Panc1 (cell line): ENCODE data around the gene EPHB2. TPM values are rescaled to one million over a fixed set of nuclear protein-coding genes. Genes with fewer than 3 reads are reported as not detected.
"Not testable (repeated sequence)": the region's sequence is repeated elsewhere in the genome, so short reads cannot be mapped to it uniquely, and the experiment has no call there.

Source experiments
- ATAC-seq: fragments of 200-7000 bp; cut with Tn5 transposase; 2 replicates; pipeline ENCODE4 v1.9.1; 2020; ENCODE audit warnings: mild to moderate bottlenecking, moderate library complexity
- BruUV-seq: library from RNA; stranded (reverse); fragments of 400-500 nt; replicated peaks from 2 replicates; lab custom pipeline; 2021; lab: Mats Ljungman, UMichigan
- CTCF ChIA-PET: fragments of 300-600 bp; sonication (Branson Sonifier 250); formaldehyde crosslinking; loops from one replicate; lab custom pipeline; 2022; ENCODE audit warnings: antibody characterized with exemption; lab: Charles Lee
- POLR2A ChIA-PET: fragments of 300-600 bp; sonication (Branson Sonifier 250); formaldehyde crosslinking; loops from one replicate; lab custom pipeline; 2022; ENCODE audit warnings: antibody characterized with exemption; lab: Charles Lee
- DNase-seq: peaks from one replicate; pipeline ENCODE4 v3.0.0-alpha.2; 2010; ENCODE audit warnings: low read depth, low spot score
- H3K27ac ChIP-seq: 2 replicates; pipeline ENCODE4 v1.5.1; 2011; ENCODE audit warnings: mild to moderate bottlenecking, low read length, inconsistent platforms
- H3K27me3 ChIP-seq: fragments of 200-500 bp; sonication (Bioruptor generic); 2 replicates; pipeline ENCODE4 v1.6.0; 2014; ENCODE audit warnings: low read length, inconsistent platforms; ENCODE audit not compliant: control insufficient read depth, insufficient read depth
- H3K36me3 ChIP-seq: fragments of 200-500 bp; sonication (Bioruptor generic); 2 replicates; pipeline ENCODE4 v1.5.1; 2014; ENCODE audit warnings: inconsistent platforms, mild to moderate bottlenecking, low read length, moderate library complexity; ENCODE audit not compliant: control insufficient read depth, insufficient read depth
- H3K4me1 ChIP-seq: 2 replicates; pipeline ENCODE4 v1.5.1; 2011; ENCODE audit warnings: inconsistent platforms, mild to moderate bottlenecking, low read length, moderate library complexity; ENCODE audit not compliant: control insufficient read depth, insufficient read depth
- H3K4me3 ChIP-seq, 2 experiments: 2 replicates each; pipeline ENCODE4 v1.5.1; 2011 to 2012; ENCODE audit warnings: low read depth in 2 of 2, low read length in 2 of 2, mild to moderate bottlenecking in 2 of 2, inconsistent platforms in 1 of 2, moderate library complexity in 1 of 2
- H3K9me3 ChIP-seq: fragments of 200-500 bp; sonication (Bioruptor generic); 2 replicates; pipeline ENCODE4 v1.5.1; 2014; ENCODE audit warnings: low read depth, mild to moderate bottlenecking, inconsistent platforms, low read length, moderate library complexity; ENCODE audit not compliant: control insufficient read depth, insufficient read depth
- CTCF ChIP-seq: fragments of 450-650 bp; IDR thresholded peaks from 2 replicates; pipeline ENCODE4 v1.5.1; 2017; ENCODE audit warnings: mild to moderate bottlenecking
- POLR2AphosphoS5 ChIP-seq: IDR thresholded peaks from 2 replicates; pipeline ENCODE4 v1.6.1; 2012; ENCODE audit warnings: mild to moderate bottlenecking, low read depth, low read length, moderate library complexity
- REST ChIP-seq, 2 experiments: IDR thresholded peaks; 2 replicates each; pipeline ENCODE4 v1.6.1; 2011 to 2012; ENCODE audit warnings: low read depth in 2 of 2, control low read depth in 1 of 2, low read length in 1 of 2, mild to moderate bottlenecking in 1 of 2, moderate library complexity in 1 of 2; ENCODE audit not compliant: insufficient read depth in 1 of 2
- SIN3A ChIP-seq: IDR thresholded peaks from 2 replicates; pipeline ENCODE4 v1.6.1; 2012; ENCODE audit warnings: low read depth, mild to moderate bottlenecking, low read length, moderate library complexity, borderline replicate concordance; ENCODE audit not compliant: insufficient read depth
- in situ Hi-C: cut with HindIII; loops from 2 replicates; pipeline ENCODE4 v1.10.0; 2016; ENCODE audit warnings: low sequenced_read_pairs, low pct_unique_long_range_greater_than_20kb
- intact Hi-C: fragments of 100-400 bp; cut with micrococcal nuclease; formaldehyde crosslinking; loops from one replicate; pipeline ENCODE4 v1.10.0; 2022; ENCODE audit not compliant: unreplicated experiment
- total RNA-seq: library from RNA; stranded (reverse); gene quantifications from one replicate; pipeline ENCODE4 v1.2.1, GENCODE V29; 2021; ENCODE audit not compliant: unreplicated experiment

EPHB2 gene
- total RNA-seq, 1 experiment from 2014 or later: 29.0 TPM

- TF ChIP-seq CTCF (peak; percentile 94), REST (IDR thresholded peaks at IDR 0.05; ENCODE audit: insufficient read depth in 1 of 2, low read depth in 2 of 2, low read length in 1 of 2) (no peak)
- BruUV-seq: no TSS peak
Observed at GRCh38 chr1:22704440-22705067, 6.1 kb upstream of the EPHB2 start.

GRCh38 chr1:22705586-22705985 is 5.1 kb upstream of the EPHB2 start:
- no peaks in the 10 kb centered on the region for H3K36me3 ChIP-seq
- H3K4me1 ChIP-seq: peaks cover 4% of the 10 kb centered on the region; the same call in 1 of the 2 replicates
- intact Hi-C loops (loop anchor here (10.0 kb wide), 2 partner anchors 179 to 219 kb away; no protein-coding TSS in a partner anchor), in situ Hi-C loops (no loop called here)
- no peaks in the 10 kb centered on the region for H3K27me3 ChIP-seq
- no peak overlapping the region for H3K27ac ChIP-seq
- no peak overlapping the region for H3K4me3 ChIP-seq
- POLR2A ChIA-PET: no interaction called here
- no peak for DNase-seq
- no peak for ATAC-seq
- CTCF ChIA-PET: interaction anchor here (0.6 to 1.7 kb wide), 2 partner anchors 71 to 367 kb away, joined by 4 to 6 read pairs; no protein-coding TSS in a partner anchor
- TF ChIP-seq SIN3A (no peak), CTCF (no peak), POLR2AphosphoS5 (no peak), REST (IDR thresholded peaks at IDR 0.05; ENCODE audit: insufficient read depth in 1 of 2, low read depth in 2 of 2, low read length in 1 of 2) (no peak)
- no peaks in the 10 kb centered on the region for H3K9me3 ChIP-seq
- no TSS peak for BruUV-seq

More at GRCh38 chr1:22704440-22705067, 6.1 kb upstream of the EPHB2 start:
- ChIA-PET POLR2A (no interaction called here), CTCF (interaction anchor here (0.5 to 1.7 kb wide), 8 partner anchors 13 to 290 kb away, joined by 3 to 6 read pairs (median 4); no protein-coding TSS in a partner anchor)
- Histone ChIP-seq H3K4me3 (no peak overlapping the region), H3K27ac (no peak overlapping the region), H3K36me3 (no peaks in the 10 kb centered on the region), H3K4me1 (no peaks in the 10 kb centered on the region), H3K9me3 (no peaks in the 10 kb centered on the region), H3K27me3 (no peaks in the 10 kb centered on the region)
- in situ Hi-C loops: no loop called here
- DNase-seq: peak; percentile 61
- peak; percentile 97 for ATAC-seq
- intact Hi-C loops: loop anchor here (10.0 kb wide), 2 partner anchors 180 to 220 kb away; no protein-coding TSS in a partner anchor

- intact Hi-C loops: loop anchor here (10.0 kb wide), 2 partner anchors 179 to 219 kb away; no protein-coding TSS in a partner anchor
- H3K4me1 ChIP-seq, ATAC-seq, H3K9me3 ChIP-seq, in situ Hi-C loops, BruUV-seq, DNase-seq, H3K4me3 ChIP-seq, H3K27me3 ChIP-seq, POLR2A ChIA-PET, H3K27ac ChIP-seq, H3K36me3 ChIP-seq, CTCF ChIA-PET: not testable (repeated sequence)
Observed at GRCh38 chr1:22706100-22706499, 4.5 kb upstream of the EPHB2 start.
